Fibroblast of skin of left biceps (primary cell): ENCODE results near the gene CNTN2.

Source experiments
- DNase-seq, 2 experiments: peaks; one replicate each; pipeline ENCODE4 v3.0.0-alpha.2; 2013; ENCODE audit warnings: low read depth in 2 of 2

Gene CNTN2

DNA sequence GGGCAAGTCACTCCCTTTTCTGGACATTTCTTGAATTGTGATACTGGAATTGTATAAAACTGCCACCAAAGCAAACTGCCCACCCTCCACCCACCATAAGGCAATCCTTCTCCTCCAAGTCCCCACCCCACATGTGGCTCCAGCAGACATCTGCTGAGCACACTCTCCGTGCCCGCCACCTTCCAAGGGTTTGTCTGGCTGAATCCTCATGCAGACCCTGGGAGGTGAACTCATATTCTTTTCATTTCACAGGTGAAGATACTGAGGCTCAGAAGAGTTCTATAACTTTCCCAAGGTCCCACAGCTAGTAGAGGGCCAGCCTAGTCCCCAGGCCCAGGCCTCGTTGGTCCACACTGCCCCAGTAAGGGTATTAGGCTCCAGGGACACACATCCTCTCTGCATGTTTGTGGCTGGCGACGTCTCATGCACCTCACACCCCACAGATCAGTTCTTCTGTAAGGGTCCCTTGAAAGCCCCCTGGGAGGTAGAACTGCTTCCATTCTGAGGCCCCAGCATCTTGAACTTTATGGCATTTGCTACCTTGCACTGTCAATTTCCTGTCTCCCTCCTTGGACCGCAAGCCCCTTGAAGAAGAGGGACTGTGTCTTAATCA is 14.1 kb downstream of the CNTN2 start:
- DNase-seq, result no peak

DNA sequence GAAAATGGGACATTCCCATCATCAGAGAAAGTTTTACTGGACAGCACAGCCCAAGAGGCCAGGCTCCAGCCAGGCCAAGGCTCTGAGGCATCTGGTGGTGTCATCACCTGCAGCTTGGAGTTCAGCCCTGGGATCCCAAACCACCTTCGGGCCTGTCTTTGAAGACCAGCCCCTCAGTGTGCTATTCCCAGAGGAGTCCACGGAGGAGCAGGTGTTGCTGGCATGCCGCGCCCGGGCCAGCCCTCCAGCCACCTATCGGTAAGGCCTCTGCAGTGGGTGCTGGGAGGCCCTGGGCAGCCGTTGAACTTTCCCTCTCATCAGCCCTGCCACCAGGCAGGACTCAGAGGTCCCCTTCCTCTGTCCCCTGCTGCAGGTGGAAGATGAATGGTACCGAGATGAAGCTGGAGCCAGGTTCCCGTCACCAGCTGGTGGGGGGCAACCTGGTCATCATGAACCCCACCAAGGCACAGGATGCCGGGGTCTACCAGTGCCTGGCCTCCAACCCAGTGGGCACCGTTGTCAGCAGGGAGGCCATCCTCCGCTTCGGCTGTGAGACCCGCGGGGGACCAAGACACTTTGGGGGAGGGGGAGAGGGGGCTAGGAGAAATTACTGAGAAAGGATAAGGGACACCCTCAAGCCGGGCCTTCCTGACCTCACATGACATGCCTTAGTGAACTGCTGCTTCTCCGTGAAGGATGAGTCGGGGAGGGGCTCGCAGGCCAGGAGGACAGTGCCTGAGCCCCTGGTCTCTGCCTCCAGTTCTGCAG is 15.0 kb downstream of the CNTN2 start:
- no peak for DNase-seq

DNA sequence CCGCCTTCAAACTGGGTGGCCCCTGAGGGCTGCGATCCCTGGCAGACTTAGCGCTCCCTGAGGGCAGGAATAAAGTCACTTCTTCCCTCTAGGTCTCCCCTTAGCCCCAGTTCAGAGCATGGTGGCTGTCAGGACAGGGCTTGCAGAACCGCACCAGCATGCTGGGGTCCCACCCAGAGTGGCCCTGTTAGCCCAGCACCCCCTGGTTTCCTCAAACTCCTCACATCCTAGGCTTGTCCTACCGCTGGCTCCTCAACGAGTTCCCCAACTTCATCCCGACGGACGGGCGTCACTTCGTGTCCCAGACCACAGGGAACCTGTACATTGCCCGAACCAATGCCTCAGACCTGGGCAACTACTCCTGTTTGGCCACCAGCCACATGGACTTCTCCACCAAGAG is 15.8 kb downstream of the CNTN2 start:
- DNase-seq, result no peak

DNA sequence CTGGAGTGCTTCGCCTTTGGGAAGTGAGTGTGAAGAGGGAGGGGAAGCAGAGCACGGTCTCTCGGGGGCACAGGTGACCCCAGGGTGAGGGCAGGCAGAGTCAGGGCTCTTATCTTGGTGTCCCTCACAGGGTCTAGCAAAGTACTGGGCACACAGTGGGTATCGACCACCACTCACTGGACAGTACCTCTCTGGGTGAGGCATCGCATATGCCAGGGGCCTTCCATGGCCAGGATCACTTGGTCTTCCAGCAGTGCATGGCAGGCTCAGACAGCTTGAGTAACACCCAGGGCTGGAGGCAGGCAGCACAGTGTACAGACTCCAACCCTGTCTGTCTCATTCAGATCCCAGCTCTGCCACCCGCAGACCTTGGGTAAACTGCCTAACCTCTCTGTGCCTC is 16.6 kb downstream of the CNTN2 start:
- no peak for DNase-seq

- DNase-seq, result no peak
Observed at GRCh38 chr1:205060746-205061145, 17.7 kb downstream of the CNTN2 start.

GRCh38 chr1:205061227-205061626 is 18.2 kb downstream of the CNTN2 start:
- DNase-seq, result no peak

- DNase-seq, result peak; percentile 19 to 25
Observed at GRCh38 chr1:205061665-205062069, 18.7 kb downstream of the CNTN2 start.

DNA sequence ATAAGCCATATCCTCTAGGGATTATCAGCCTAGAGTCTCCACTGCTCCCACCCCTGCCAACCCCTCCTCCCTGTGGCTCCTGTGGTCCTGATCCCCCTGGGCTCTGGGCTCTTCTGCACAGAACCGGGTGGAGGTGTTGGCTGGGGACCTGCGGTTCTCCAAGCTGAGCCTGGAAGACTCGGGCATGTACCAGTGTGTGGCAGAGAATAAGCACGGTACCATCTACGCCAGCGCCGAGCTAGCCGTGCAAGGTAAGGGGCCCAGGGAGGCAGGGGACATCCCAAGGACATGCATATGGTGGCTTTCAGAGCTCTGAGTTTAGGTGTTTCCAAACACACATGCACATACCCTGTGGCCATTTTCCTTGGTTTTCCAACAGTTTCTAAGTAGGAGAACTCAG is 19.3 kb downstream of the CNTN2 start:
- no peak for DNase-seq

- no peak for DNase-seq
Observed at GRCh38 chr1:205062895-205063294, 19.9 kb downstream of the CNTN2 start.

- DNase-seq, result no peak
Observed at GRCh38 chr1:205064301-205064700, 21.3 kb downstream of the CNTN2 start.

DNA sequence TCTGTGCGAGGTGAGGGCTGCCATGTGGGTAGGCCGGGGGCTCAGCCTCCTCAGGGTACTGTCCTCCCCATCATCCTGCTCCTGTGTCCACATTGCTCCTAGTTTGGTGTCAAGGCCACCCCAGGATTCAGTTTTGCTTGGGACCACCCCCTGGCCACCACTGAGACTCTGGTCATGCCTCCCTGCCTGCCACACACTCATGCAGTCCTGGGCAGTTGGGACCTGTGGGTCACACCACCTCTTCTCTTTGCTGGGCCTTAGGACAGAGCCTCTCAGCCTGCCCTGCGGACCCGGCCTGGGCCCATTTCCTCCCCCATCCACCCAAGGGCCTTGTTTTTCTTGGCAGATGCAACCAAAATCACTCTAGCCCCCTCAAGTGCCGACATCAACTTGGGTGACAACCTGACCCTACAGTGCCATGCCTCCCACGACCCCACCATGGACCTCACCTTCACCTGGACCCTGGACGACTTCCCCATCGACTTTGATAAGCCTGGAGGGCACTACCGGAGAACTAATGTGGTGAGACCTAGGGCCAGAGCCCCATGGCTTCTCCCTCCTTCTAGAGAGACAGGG is 21.8 kb downstream of the CNTN2 start:
- DNase-seq, result no peak

GRCh38 chr1:205065666-205066065 is 22.7 kb downstream of the CNTN2 start:
- no peak for DNase-seq

GRCh38 chr1:205066141-205066818 is 23.3 kb downstream of the CNTN2 start:
- DNase-seq, result no peak

- no peak for DNase-seq
Observed at GRCh38 chr1:205067031-205067430, 24.0 kb downstream of the CNTN2 start.

DNA sequence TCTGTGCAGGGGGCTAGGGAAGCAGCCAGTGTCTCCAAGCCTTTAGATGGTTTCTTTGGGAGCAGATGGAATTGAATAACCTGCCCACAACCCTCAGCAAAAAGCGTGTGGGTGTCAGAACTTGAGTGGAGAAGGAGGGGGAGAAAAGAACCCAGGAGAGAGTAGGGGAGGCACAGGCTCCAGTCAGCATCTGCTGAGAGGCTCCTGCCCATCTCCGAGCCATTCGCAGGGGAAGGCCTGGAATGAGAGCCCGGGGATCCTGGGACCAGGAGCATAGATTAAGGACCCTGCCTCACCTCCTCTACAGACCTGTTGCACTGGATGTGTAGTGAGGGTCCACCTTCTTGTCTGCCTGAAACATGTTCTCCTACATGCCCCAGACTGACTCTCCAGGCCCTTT is 25.0 kb downstream of the CNTN2 start:
- DNase-seq, result no peak

- peak; percentile 17 to 26 for DNase-seq
Observed at GRCh38 chr1:205068457-205069040, 25.5 kb downstream of the CNTN2 start.

- DNase-seq, result no peak
Observed at GRCh38 chr1:205069371-205070125, 26.5 kb downstream of the CNTN2 start.

DNA sequence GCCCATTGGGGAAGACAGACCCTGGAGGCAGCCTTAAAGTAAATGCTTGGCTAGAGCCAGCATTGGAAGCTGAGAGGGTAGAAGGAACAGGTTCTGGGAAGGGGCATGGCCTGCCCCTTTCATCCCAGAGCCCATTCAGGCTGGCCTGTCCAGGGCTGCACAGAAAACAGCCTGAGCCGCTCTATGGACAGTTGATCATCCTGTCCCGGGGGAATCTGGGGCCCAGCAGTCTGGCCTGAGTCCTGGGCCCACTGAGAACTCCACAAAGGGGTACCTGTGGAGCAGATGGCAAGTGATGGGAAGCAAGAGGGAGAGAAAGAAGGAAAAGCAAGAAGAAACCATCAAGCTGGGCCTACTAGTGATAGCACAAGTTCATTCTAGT is 28.0 kb downstream of the CNTN2 start:
- DNase-seq, result no peak

DNA sequence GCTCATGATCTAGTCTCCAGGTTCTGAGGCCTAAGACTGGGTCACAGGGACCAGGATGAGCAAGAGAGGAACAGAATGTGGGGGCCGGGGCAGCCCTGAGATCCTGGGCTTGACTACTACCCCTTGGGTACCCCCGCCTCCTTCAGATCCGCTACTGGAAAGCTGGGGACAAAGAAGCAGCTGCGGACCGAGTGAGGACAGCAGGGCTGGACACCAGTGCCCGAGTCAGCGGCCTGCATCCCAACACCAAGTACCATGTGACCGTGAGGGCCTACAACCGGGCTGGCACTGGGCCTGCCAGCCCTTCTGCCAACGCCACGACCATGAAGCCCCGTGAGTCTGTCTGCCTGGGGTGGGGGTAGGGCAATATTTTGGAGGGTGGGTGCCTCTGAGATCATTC is 28.8 kb downstream of the CNTN2 start:
- DNase-seq, result no peak

- no peak for DNase-seq
Observed at GRCh38 chr1:205072286-205072685, 29.3 kb downstream of the CNTN2 start.

GRCh38 chr1:205072881-205073280 is 29.9 kb downstream of the CNTN2 start:
- DNase-seq, result no peak

DNA sequence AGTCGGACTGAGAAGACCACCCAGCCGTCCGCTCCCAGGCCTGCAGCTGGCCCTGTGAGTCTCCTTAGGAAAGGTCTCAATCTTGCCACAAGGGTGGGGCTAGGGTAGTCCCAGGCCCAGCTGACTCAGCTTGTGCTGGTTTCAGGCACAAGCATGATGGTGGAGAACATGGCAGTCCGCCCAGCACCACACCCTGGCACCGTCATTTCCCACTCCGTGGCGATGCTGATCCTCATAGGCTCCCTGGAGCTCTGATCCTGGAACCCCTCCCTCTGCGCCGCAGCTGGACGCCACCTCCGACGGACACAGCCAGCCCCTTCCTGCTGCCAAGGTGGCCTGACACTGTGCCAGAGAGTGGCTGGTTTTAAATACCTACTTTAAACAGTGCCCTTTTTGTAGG is 30.5 kb downstream of the CNTN2 start:
- DNase-seq, result no peak
